Adipose tissue (tissue), 3 donors: ENCODE measurements around the gene RNF157. TPM values are rescaled to one million over a fixed set of nuclear protein-coding genes. Genes with fewer than 3 reads are reported as not detected.
A peak's percentile ranks its signal among the peaks of the same experiment; 100 is the strongest.
"Not testable (repeated sequence)": the region's sequence is repeated elsewhere in the genome, so short reads cannot be mapped to it uniquely, and the experiment has no call there.

Experiments
- H3K27ac ChIP-seq: one replicate; pipeline ENCODE4 v1.5.1; 2013; ENCODE audit warnings: low read depth, low read length
- WGBS, 3 donors: extraction: QIAGEN DNeasy Blood & Tissue Kit; methylation state at CpG; one replicate each; pipeline ENCODE4 v1.1.7; 2013; 5-methylcytosine and 5-hydroxymethylcytosine counted together
- polyA plus RNA-seq, 3 donors: library from polyadenylated mRNA; stranded (reverse); fragments of 200-250 nt; gene quantifications; one replicate each; pipeline ENCODE4 v1.2.3, GENCODE V29; 2013
- donor health status: healthy with polysubstance abuse.
- donor health status: Bipolar disorder and iron deficiency.
- donor health status: healthy.

Gene RNF157
- polyA plus RNA-seq, 3 donors: 5.4 to 25.2 (median 12.3) TPM

- 70 to 82% (median 71%) methylated on average over 5 of the region's 5 CpGs for WGBS, 3 donors
- no peak overlapping the region for H3K27ac ChIP-seq
These were observed 20.4 kb upstream of the RNF157 start for GRCh38 chr17:76260669-76261068.

GRCh38 chr17:76260220-76260619 lies 19.9 kb upstream of the RNF157 start:
- no peak overlapping the region for H3K27ac ChIP-seq
- 92 to 95% (median 92%) methylated on average over 7 of the region's 7 CpGs for WGBS, 3 donors

GRCh38 chr17:76256430-76257050 lies 16.2 kb upstream of the RNF157 start:
- WGBS, 3 donors: 74 to 89% (median 76%) methylated on average over 19 of the region's 19 CpGs
- H3K27ac ChIP-seq: not testable (repeated sequence)

GRCh38 chr17:76255801-76256429 lies 15.6 kb upstream of the RNF157 start:
- WGBS, 3 donors: 74 to 81% (median 77%) methylated on average over 6 of the region's 6 CpGs
- H3K27ac ChIP-seq: no peak overlapping the region

- H3K27ac ChIP-seq: no peak overlapping the region
- WGBS, 3 donors: 82 to 93% (median 88%) methylated on average over 5 of the region's 5 CpGs
These were observed 14.0 kb upstream of the RNF157 start for GRCh38 chr17:76254275-76254674.

- 92 to 95% (median 93%) methylated on average over 7 of the region's 7 CpGs for WGBS, 3 donors
These were observed 13.5 kb upstream of the RNF157 start for GRCh38 chr17:76253841-76254240.

GRCh38 chr17:76252967-76253766 lies 12.9 kb upstream of the RNF157 start:
- WGBS, 3 donors: 83 to 92% (median 86%) methylated on average over 23 of the region's 23 CpGs
- not testable (repeated sequence) for H3K27ac ChIP-seq

More at GRCh38 chr17:76253841-76254240, 13.5 kb upstream of the RNF157 start:
- no peak overlapping the region for H3K27ac ChIP-seq

- H3K27ac ChIP-seq: peak overlapping the region; percentile 90
- WGBS, 3 donors: 28 to 52% (median 33%) methylated on average over 11 of the region's 11 CpGs
These were observed 12.0 kb upstream of the RNF157 start for GRCh38 chr17:76252040-76252954.

GRCh38 chr17:76251478-76252039 lies 11.3 kb upstream of the RNF157 start:
- 77 to 79% (median 77%) methylated on average over 8 of the region's 8 CpGs for WGBS, 3 donors
- H3K27ac ChIP-seq: peak overlapping the region; percentile 85

GRCh38 chr17:76250141-76250540 lies 9.8 kb upstream of the RNF157 start:
- WGBS, 3 donors: 85 to 92% (median 91%) methylated on average over 6 of the region's 6 CpGs
- no peak overlapping the region for H3K27ac ChIP-seq

GRCh38 chr17:76248013-76248782 lies 7.9 kb upstream of the RNF157 start:
- 67 to 74% (median 73%) methylated on average over 11 of the region's 11 CpGs for WGBS, 3 donors
- no peak overlapping the region for H3K27ac ChIP-seq

GRCh38 chr17:76247304-76247703 lies 7.0 kb upstream of the RNF157 start:
- 89 to 95% (median 93%) methylated on average over 8 of the region's 8 CpGs for WGBS, 3 donors

GRCh38 chr17:76246080-76247066 lies 6.1 kb upstream of the RNF157 start:
- WGBS, 3 donors: 66 to 77% (median 68%) methylated on average over 7 of the region's 7 CpGs
- H3K27ac ChIP-seq: no peak overlapping the region

More at GRCh38 chr17:76247304-76247703, 7.0 kb upstream of the RNF157 start:
- no peak overlapping the region for H3K27ac ChIP-seq

- 94 to 95% (median 94%) methylated on average over 8 of the region's 8 CpGs for WGBS, 3 donors
- not testable (repeated sequence) for H3K27ac ChIP-seq
These were observed 4.4 kb upstream of the RNF157 start for GRCh38 chr17:76244721-76245120.

GRCh38 chr17:76243826-76244679 lies 3.8 kb upstream of the RNF157 start:
- no peak overlapping the region for H3K27ac ChIP-seq
- 52 to 84% (median 54%) methylated on average over 12 of the region's 12 CpGs for WGBS, 3 donors
